Tibial artery (tissue), 4 donors: ENCODE results near the gene ZNF436.

Experiments used
- DNase-seq, 2 donors: peaks; one replicate each; pipeline ENCODE4 v3.0.0-alpha.2; 2019
- H3K27ac ChIP-seq, 2 donors: fragments of 200-600 bp; sonication (generic) in 1 of 2; 1 replicate in 1 of 2; 2 replicates in 1 of 2; pipeline ENCODE4 v1.5.1; 2018 to 2019; ENCODE audit warnings: mild to moderate bottlenecking in 1 of 2
- H3K27me3 ChIP-seq, 2 donors: fragments of 200-600 bp; sonication (generic) in 1 of 2; one replicate each; pipeline versions ENCODE4 v1.5.1 to v1.6.0; 2016 to 2019
- H3K36me3 ChIP-seq, 3 donors: fragments of 200-600 bp; sonication (generic) in 2 of 3; one replicate each; pipeline ENCODE4 v1.5.1; 2016 to 2019; ENCODE audit warnings: mild to moderate bottlenecking in 2 of 3
- H3K4me1 ChIP-seq, 4 donors: fragments of 200-600 bp; sonication (generic) in 2 of 4; 1 replicate in 3 of 4; 2 replicates in 1 of 4; pipeline ENCODE4 v1.5.1; 2016 to 2019
- H3K4me3 ChIP-seq, 2 donors: fragments of 200-600 bp; sonication (generic) in 1 of 2; 1 replicate in 1 of 2; 2 replicates in 1 of 2; pipeline ENCODE4 v1.5.1; 2018 to 2019; ENCODE audit warnings: mild to moderate bottlenecking in 2 of 2
- H3K9me3 ChIP-seq, 3 donors: fragments of 200-600 bp; sonication (generic) in 1 of 3; one replicate each; pipeline ENCODE4 v1.5.1; 2016 to 2019
- intact Hi-C: fragments of 100-400 bp; cut with DNase I; formaldehyde crosslinking; loops from one replicate; pipeline ENCODE4 v1.15.0; 2023; ENCODE audit warnings: low total_unique reads
- TF ChIP-seq, protein P1 (sequence below), 2 experiments: fragments of 200-600 bp in 1 of 2; fragments of 450-650 bp in 1 of 2; IDR thresholded peaks; one replicate each; pipeline ENCODE4 v1.5.1; 2017 to 2019; ENCODE audit warnings: antibody characterized with exemption in 2 of 2, mild to moderate bottlenecking in 1 of 2, moderate library complexity in 1 of 2

Gene ZNF436

DNA sequence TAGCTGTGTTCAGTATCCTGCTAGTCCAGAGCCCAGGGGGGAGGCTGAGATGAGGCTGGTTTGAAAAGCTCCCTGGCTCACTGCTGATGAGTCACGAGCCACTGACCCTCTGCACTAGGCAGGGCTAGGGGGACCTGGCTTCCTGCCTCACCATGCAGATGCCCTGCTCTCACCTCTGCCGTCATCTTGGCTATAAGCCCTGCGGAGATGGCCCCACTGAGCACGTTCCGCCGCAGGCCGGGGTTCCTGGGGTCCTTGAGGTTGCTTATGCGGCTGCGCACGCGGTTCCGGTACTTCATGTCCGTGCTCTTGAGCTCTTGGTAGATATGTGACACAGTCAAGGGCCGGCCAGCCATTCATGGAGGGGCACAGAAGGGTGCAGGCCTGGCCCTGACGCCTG, 24.1 kb upstream of the ZNF436 start:
- TF ChIP-seq, protein P1, sequence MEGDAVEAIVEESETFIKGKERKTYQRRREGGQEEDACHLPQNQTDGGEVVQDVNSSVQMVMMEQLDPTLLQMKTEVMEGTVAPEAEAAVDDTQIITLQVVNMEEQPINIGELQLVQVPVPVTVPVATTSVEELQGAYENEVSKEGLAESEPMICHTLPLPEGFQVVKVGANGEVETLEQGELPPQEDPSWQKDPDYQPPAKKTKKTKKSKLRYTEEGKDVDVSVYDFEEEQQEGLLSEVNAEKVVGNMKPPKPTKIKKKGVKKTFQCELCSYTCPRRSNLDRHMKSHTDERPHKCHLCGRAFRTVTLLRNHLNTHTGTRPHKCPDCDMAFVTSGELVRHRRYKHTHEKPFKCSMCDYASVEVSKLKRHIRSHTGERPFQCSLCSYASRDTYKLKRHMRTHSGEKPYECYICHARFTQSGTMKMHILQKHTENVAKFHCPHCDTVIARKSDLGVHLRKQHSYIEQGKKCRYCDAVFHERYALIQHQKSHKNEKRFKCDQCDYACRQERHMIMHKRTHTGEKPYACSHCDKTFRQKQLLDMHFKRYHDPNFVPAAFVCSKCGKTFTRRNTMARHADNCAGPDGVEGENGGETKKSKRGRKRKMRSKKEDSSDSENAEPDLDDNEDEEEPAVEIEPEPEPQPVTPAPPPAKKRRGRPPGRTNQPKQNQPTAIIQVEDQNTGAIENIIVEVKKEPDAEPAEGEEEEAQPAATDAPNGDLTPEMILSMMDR (IDR thresholded peaks at IDR 0.05), result no peak
- peak overlapping the region; percentile 20 to 21 for H3K27ac ChIP-seq
- intact Hi-C loops, result no loop called here
- no peaks in the 10 kb centered on the region for H3K27me3 ChIP-seq
- H3K4me3 ChIP-seq, result no peak overlapping the region
- no peaks in the 10 kb centered on the region for H3K9me3 ChIP-seq
- H3K4me1 ChIP-seq, result peaks cover 0 to 7% (median 2%) of the 10 kb centered on the region in 4 donors
- peaks cover 11 to 42% (median 20%) of the 10 kb centered on the region in 3 donors for H3K36me3 ChIP-seq
- DNase-seq, result peak in 1 of 2 donors; percentile 56

DNA sequence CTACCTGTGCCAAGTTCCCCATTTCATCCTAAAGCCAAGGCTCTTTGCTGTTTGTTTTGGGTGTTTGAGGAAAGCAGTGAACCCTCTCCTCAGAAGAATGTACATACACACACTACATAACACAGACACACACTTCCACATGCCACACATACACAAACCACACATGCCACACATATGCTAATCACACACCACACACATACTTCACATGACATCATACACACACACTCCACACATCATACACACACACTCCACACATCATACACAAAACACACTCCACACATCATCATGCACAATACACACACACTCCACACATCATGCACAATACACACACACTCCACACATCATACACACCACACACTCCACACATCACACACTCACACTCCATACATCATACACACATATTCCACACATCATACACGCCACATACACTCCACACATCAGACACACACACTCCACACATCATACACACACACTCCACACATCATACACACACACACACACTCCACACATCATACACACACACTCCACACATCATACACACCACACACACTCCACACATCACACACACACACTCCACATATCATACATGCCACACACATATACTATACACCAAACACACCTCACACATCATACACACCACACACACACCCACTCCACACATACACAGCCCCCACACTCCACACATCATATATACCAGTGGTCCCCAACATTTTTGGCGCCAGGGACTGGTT, 22.7 kb upstream of the ZNF436 start:
- intact Hi-C loops, result no loop called here

DNA sequence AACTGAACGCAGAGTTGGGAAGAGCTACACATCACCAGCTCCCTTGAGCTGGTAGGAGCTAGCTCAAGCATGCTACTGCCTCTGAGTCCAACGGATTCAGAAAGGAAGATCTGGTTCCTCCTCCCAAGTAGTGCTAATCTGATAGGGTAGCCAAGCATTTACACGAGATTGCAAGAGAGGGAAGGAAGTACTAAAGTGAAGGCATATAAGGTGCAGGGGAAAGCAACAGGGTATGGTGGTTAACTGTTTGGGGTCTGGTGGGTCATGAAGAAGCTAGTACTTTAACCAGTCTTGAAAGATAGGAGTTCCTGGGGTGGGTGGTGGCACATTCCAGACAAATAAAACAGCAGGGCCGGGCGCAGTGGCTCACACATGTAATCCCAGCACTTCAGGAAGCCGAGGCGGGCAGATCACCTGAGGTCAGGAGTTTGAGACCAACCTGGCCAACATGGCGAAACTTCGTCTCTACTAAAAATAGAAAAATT, 20.2 kb upstream of the ZNF436 start:
- H3K9me3 ChIP-seq, result no peaks in the 10 kb centered on the region
- H3K27ac ChIP-seq, result no peak overlapping the region
- intact Hi-C loops, result no loop called here
- TF ChIP-seq, protein P1 (IDR thresholded peaks at IDR 0.05), result no peak
- peaks cover 0 to 44% (median 20%) of the 10 kb centered on the region in 3 donors for H3K36me3 ChIP-seq
- DNase-seq, result no peak
- H3K27me3 ChIP-seq, result no peaks in the 10 kb centered on the region
- no peak overlapping the region for H3K4me3 ChIP-seq
- peaks cover 0 to 7% (median 2%) of the 10 kb centered on the region in 4 donors for H3K4me1 ChIP-seq

More for the DNA sequence above, 22.7 kb upstream of the ZNF436 start:
- peaks cover 6 to 39% (median 17%) of the 10 kb centered on the region in 3 donors for H3K36me3 ChIP-seq
- no peak overlapping the region for H3K4me3 ChIP-seq
- DNase-seq, result no peak
- H3K27ac ChIP-seq, result no peak overlapping the region
- TF ChIP-seq, protein P1 (IDR thresholded peaks at IDR 0.05), result no peak
- H3K9me3 ChIP-seq, result no peaks in the 10 kb centered on the region
- no peaks in the 10 kb centered on the region for H3K27me3 ChIP-seq
- H3K4me1 ChIP-seq, result peaks cover 0 to 7% (median 2%) of the 10 kb centered on the region in 4 donors

DNA sequence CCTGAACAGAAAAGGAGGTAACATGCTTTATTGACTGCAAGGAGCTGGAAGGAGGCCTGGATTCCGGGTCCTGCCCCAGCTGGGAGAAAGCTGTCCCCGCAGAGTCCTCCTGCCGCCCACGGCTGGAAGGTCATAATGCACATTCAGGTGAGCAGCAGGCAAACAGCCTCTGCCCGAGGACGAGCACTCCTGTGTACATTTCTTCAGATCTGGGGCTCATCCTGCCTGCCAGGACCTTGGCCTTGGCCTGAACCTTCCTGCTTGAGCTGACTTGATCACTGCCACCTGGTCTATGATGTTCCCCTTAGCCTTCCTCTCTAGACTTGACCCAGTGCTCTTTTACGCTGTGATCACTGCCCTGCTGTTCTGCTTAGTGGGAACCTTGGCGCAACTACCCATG, 17.9 kb upstream of the ZNF436 start:
- no peaks in the 10 kb centered on the region for H3K27me3 ChIP-seq
- H3K9me3 ChIP-seq, result no peaks in the 10 kb centered on the region
- H3K4me3 ChIP-seq, result no peak overlapping the region
- peaks cover 0 to 8% (median 4%) of the 10 kb centered on the region in 4 donors for H3K4me1 ChIP-seq
- TF ChIP-seq, protein P1 (IDR thresholded peaks at IDR 0.05), result no peak
- DNase-seq, result no peak
- no peak overlapping the region for H3K27ac ChIP-seq
- peaks cover 15 to 53% (median 34%) of the 10 kb centered on the region in 3 donors for H3K36me3 ChIP-seq
- intact Hi-C loops, result no loop called here

DNA sequence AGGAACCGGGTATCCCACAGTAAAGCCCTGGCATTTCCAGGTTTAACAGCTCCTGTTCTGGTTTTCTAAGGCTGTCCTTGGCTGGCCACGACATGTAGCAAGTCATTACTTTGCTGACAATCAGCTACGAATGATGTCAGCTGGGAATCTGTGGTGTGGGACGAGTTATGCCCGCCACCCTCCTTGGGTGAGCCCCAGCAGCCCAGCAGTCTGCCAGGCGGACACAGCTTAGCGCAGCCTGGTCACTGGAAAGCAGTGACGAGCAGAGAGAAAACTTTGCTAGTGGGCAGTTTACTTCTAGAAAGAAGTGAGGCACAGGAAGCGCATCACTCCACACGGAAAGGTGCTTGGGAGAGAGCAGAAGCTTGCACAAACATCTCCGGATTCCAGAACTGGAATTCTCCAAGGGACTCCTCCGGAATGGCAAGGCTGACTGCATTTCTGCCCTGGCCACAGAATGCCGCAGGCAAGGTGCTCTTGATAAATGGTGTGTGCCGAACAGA, 15.5 kb upstream of the ZNF436 start:
- intact Hi-C loops, result no loop called here
- Histone ChIP-seq H3K4me3 (no peak overlapping the region), H3K9me3 (no peaks in the 10 kb centered on the region), H3K36me3 (peaks cover 27 to 70% (median 41%) of the 10 kb centered on the region in 3 donors), H3K27me3 (no peaks in the 10 kb centered on the region), H3K27ac (no peak overlapping the region), H3K4me1 (peaks cover 0 to 8% (median 4%) of the 10 kb centered on the region in 4 donors)
- TF ChIP-seq, protein P1 (IDR thresholded peaks at IDR 0.05), result no peak
- no peak for DNase-seq
